ENCODE results near the gene ISL2.
A peak's percentile ranks its signal among the peaks of the same experiment; 100 is the strongest.

Gene ISL2

GRCh38 chr15:76338486-76339304 lies 2.1 kb downstream of the ISL2 start:
- in situ Hi-C loops (cut with MboI; ENCODE audit: low sequenced_read_pairs, unreplicated experiment), result no loop called here
- peak; percentile 30 for DNase-seq (ENCODE audit: low spot score)
- TF ChIP-seq CTCF (IDR thresholded peaks at IDR 0.05; ENCODE audit: borderline replicate concordance, control extremely low read depth, extremely low read depth, insufficient read depth, missing control alignments), result no peak

GRCh38 chr15:76339305-76340197 lies 3.0 kb downstream of the ISL2 start:
- TF ChIP-seq CTCF (IDR thresholded peaks at IDR 0.05; ENCODE audit: borderline replicate concordance, control extremely low read depth, extremely low read depth, insufficient read depth, missing control alignments), result no peak
- in situ Hi-C loops (cut with MboI; ENCODE audit: low sequenced_read_pairs, unreplicated experiment), result no loop called here
- peak; percentile 61 for DNase-seq (ENCODE audit: low spot score)

GRCh38 chr15:76340198-76340802 lies 3.7 kb downstream of the ISL2 start:
- in situ Hi-C loops (cut with MboI; ENCODE audit: low sequenced_read_pairs, unreplicated experiment), result no loop called here
- DNase-seq (ENCODE audit: low spot score), result peak; percentile 61
- TF ChIP-seq CTCF (IDR thresholded peaks at IDR 0.05; ENCODE audit: borderline replicate concordance, control extremely low read depth, extremely low read depth, insufficient read depth, missing control alignments), result no peak

GRCh38 chr15:76340803-76341365 lies 4.3 kb downstream of the ISL2 start:
- peak; percentile 46 for TF ChIP-seq CTCF (IDR thresholded peaks at IDR 0.05; ENCODE audit: borderline replicate concordance, control extremely low read depth, extremely low read depth, insufficient read depth, missing control alignments)
- in situ Hi-C loops (cut with MboI; ENCODE audit: low sequenced_read_pairs, unreplicated experiment), result no loop called here
- DNase-seq (ENCODE audit: low spot score), result peak; percentile 70

GRCh38 chr15:76341366-76342057 lies 4.9 kb downstream of the ISL2 start:
- TF ChIP-seq CTCF (IDR thresholded peaks at IDR 0.05; ENCODE audit: borderline replicate concordance, control extremely low read depth, extremely low read depth, insufficient read depth, missing control alignments), result no peak
- DNase-seq (ENCODE audit: low spot score), result peak; percentile 41
- in situ Hi-C loops (cut with MboI; ENCODE audit: low sequenced_read_pairs, unreplicated experiment), result no loop called here

GRCh38 chr15:76342058-76342381 lies 5.4 kb downstream of the ISL2 start:
- in situ Hi-C loops (cut with MboI; ENCODE audit: low sequenced_read_pairs, unreplicated experiment), result no loop called here
- TF ChIP-seq CTCF (IDR thresholded peaks at IDR 0.05; ENCODE audit: borderline replicate concordance, control extremely low read depth, extremely low read depth, insufficient read depth, missing control alignments), result no peak
- peak; percentile 21 for DNase-seq (ENCODE audit: low spot score)

Data from GM13976 (cell line).